ENCODE results near the gene ATP8B3. TPM values are rescaled to one million over a fixed set of nuclear protein-coding genes. Genes with fewer than 3 reads are reported as not detected.

Gene ATP8B3
- total and polyA plus RNA-seq, 2 donors (not counting 1 experiment from before 2014, with no cell fraction given): 2.3 to 3.0 TPM

GRCh38 chr19:1810439-1811160, 1.5 kb downstream of the ATP8B3 start:
- H3K27me3 ChIP-seq (ENCODE audit: control insufficient read depth, insufficient read depth, low read length): no peaks in the 10 kb centered on the region

GRCh38 chr19:1809678-1810077, 2.4 kb downstream of the ATP8B3 start:
- H3K27ac ChIP-seq (ENCODE audit: insufficient read depth, low read length): no peak overlapping the region
- H3K4me2 ChIP-seq (ENCODE audit: extremely low read depth, insufficient read depth, low read length): no peak overlapping the region
- DNase-seq (ENCODE audit: low read depth in 2 of 2): no peak
- H2AFZ ChIP-seq (ENCODE audit: low read length): no peak overlapping the region
- H3K4me1 ChIP-seq (ENCODE audit: control insufficient read depth, extremely low read depth, insufficient read depth, low read length): peaks cover 2% of the 10 kb centered on the region
- no peak for TF ChIP-seq CTCF (conservative IDR thresholded peaks at IDR 0.05 in 1 of 2, IDR thresholded peaks at IDR 0.05 in 1 of 2; ENCODE audit: low read depth in 1 of 2, low read length in 2 of 2)
- no peak for TF ChIP-seq EZH2 (IDR thresholded peaks at IDR 0.05; ENCODE audit: low read length, missing control alignments)
- no peaks in the 10 kb centered on the region for H3K27me3 ChIP-seq (ENCODE audit: control insufficient read depth, insufficient read depth, low read length)
- H3K4me3 ChIP-seq (replicated peaks in 1 of 4; ENCODE audit: control extremely low read depth in 1 of 4, insufficient read depth in 1 of 4, low read depth in 3 of 4, low read length in 4 of 4): no peak overlapping the region
- H3K36me3 ChIP-seq (ENCODE audit: control insufficient read depth, insufficient read depth, low read length): no peaks in the 10 kb centered on the region
- H4K20me1 ChIP-seq (ENCODE audit: control insufficient read depth, extremely low read depth, insufficient read depth, low read length): no peaks in the 10 kb centered on the region
- no peak overlapping the region for H3K9ac ChIP-seq (ENCODE audit: insufficient read depth, low read length)
- no peaks in the 10 kb centered on the region for H3K9me3 ChIP-seq (ENCODE audit: control insufficient read depth, insufficient read depth, low read depth, low read length)
- no peaks in the 10 kb centered on the region for H3K79me2 ChIP-seq (ENCODE audit: control insufficient read depth, insufficient read depth, low read length)

More at GRCh38 chr19:1810439-1811160, 1.5 kb downstream of the ATP8B3 start:
- TF ChIP-seq CTCF (conservative IDR thresholded peaks at IDR 0.05 in 1 of 2, IDR thresholded peaks at IDR 0.05 in 1 of 2; ENCODE audit: low read depth in 1 of 2, low read length in 2 of 2) (no peak), EZH2 (IDR thresholded peaks at IDR 0.05; ENCODE audit: low read length, missing control alignments) (no peak)
- H2AFZ ChIP-seq (ENCODE audit: low read length): no peak overlapping the region
- no peak for DNase-seq (ENCODE audit: low read depth in 2 of 2)
- H3K36me3 ChIP-seq (ENCODE audit: control insufficient read depth, insufficient read depth, low read length): peaks cover 2% of the 10 kb centered on the region
- H4K20me1 ChIP-seq (ENCODE audit: control insufficient read depth, extremely low read depth, insufficient read depth, low read length): no peaks in the 10 kb centered on the region
- no peaks in the 10 kb centered on the region for H3K79me2 ChIP-seq (ENCODE audit: control insufficient read depth, insufficient read depth, low read length)
- H3K27ac ChIP-seq (ENCODE audit: insufficient read depth, low read length): no peak overlapping the region
- no peak overlapping the region for H3K4me2 ChIP-seq (ENCODE audit: extremely low read depth, insufficient read depth, low read length)
- H3K9me3 ChIP-seq (ENCODE audit: control insufficient read depth, insufficient read depth, low read depth, low read length): no peaks in the 10 kb centered on the region
- no peak overlapping the region for H3K4me3 ChIP-seq (replicated peaks in 1 of 4; ENCODE audit: control extremely low read depth in 1 of 4, insufficient read depth in 1 of 4, low read depth in 3 of 4, low read length in 4 of 4)
- H3K4me1 ChIP-seq (ENCODE audit: control insufficient read depth, extremely low read depth, insufficient read depth, low read length): peaks cover 2% of the 10 kb centered on the region
- H3K9ac ChIP-seq (ENCODE audit: insufficient read depth, low read length): no peak overlapping the region

GRCh38 chr19:1808395-1808731, 3.7 kb downstream of the ATP8B3 start:
- H3K4me3 ChIP-seq (replicated peaks in 1 of 4; ENCODE audit: control extremely low read depth in 1 of 4, insufficient read depth in 1 of 4, low read depth in 3 of 4, low read length in 4 of 4): no peak overlapping the region
- H3K36me3 ChIP-seq (ENCODE audit: control insufficient read depth, insufficient read depth, low read length): no peaks in the 10 kb centered on the region
- no peaks in the 10 kb centered on the region for H3K79me2 ChIP-seq (ENCODE audit: control insufficient read depth, insufficient read depth, low read length)
- DNase-seq (ENCODE audit: low read depth in 2 of 2): no peak
- H3K4me1 ChIP-seq (ENCODE audit: control insufficient read depth, extremely low read depth, insufficient read depth, low read length): peaks cover 2% of the 10 kb centered on the region
- H2AFZ ChIP-seq (ENCODE audit: low read length): no peak overlapping the region
- no peak overlapping the region for H3K4me2 ChIP-seq (ENCODE audit: extremely low read depth, insufficient read depth, low read length)
- TF ChIP-seq CTCF (conservative IDR thresholded peaks at IDR 0.05 in 1 of 2, IDR thresholded peaks at IDR 0.05 in 1 of 2; ENCODE audit: low read depth in 1 of 2, low read length in 2 of 2) (no peak), EZH2 (IDR thresholded peaks at IDR 0.05; ENCODE audit: low read length, missing control alignments) (no peak)
- no peak overlapping the region for H3K9ac ChIP-seq (ENCODE audit: insufficient read depth, low read length)
- no peaks in the 10 kb centered on the region for H3K27me3 ChIP-seq (ENCODE audit: control insufficient read depth, insufficient read depth, low read length)
- no peaks in the 10 kb centered on the region for H4K20me1 ChIP-seq (ENCODE audit: control insufficient read depth, extremely low read depth, insufficient read depth, low read length)
- H3K9me3 ChIP-seq (ENCODE audit: control insufficient read depth, insufficient read depth, low read depth, low read length): no peaks in the 10 kb centered on the region
- H3K27ac ChIP-seq (ENCODE audit: insufficient read depth, low read length): no peak overlapping the region

Data from fibroblast of lung (primary cell).